Adrenal gland (tissue), 5 donors: ENCODE measurements around the gene KCTD20.

Experiments
- CTCF ChIP-seq, 6 experiments: fragments of 450-650 bp in 4 of 6; fragments of 200-600 bp in 2 of 6; sonication (generic) in 1 of 6; IDR thresholded peaks; 1 replicate in 5 of 6; 2 replicates in 1 of 6; pipeline versions ENCODE4 v1.5.1 to v1.8.0; 2016 to 2021; ENCODE audit warnings: antibody characterized with exemption in 6 of 6, mild to moderate bottlenecking in 2 of 6, moderate library complexity in 1 of 6
- POLR2A ChIP-seq, 2 donors: fragments of 450-650 bp; IDR thresholded peaks; one replicate each; pipeline ENCODE4 v1.6.1; 2017; ENCODE audit warnings: antibody characterized with exemption in 2 of 2, mild to moderate bottlenecking in 2 of 2, moderate library complexity in 1 of 2
- donor health status: DM: no; HTN: no; CAD: no.

GRCh38 chr6:36493319-36493718, 50.5 kb downstream of the KCTD20 start:
- no peak for TF ChIP-seq CTCF (IDR thresholded peaks at IDR 0.05)
- no peak for TF ChIP-seq POLR2A (IDR thresholded peaks at IDR 0.05)
